NCI-H1417 (cell line): ENCODE results near the gene LRRC46.

Experiments used
- DNase-seq, 3 experiments: peaks; one replicate each; lab custom pipeline; 2025; lab: John Stamatoyannopoulos, UW

The LRRC46 gene

DNA sequence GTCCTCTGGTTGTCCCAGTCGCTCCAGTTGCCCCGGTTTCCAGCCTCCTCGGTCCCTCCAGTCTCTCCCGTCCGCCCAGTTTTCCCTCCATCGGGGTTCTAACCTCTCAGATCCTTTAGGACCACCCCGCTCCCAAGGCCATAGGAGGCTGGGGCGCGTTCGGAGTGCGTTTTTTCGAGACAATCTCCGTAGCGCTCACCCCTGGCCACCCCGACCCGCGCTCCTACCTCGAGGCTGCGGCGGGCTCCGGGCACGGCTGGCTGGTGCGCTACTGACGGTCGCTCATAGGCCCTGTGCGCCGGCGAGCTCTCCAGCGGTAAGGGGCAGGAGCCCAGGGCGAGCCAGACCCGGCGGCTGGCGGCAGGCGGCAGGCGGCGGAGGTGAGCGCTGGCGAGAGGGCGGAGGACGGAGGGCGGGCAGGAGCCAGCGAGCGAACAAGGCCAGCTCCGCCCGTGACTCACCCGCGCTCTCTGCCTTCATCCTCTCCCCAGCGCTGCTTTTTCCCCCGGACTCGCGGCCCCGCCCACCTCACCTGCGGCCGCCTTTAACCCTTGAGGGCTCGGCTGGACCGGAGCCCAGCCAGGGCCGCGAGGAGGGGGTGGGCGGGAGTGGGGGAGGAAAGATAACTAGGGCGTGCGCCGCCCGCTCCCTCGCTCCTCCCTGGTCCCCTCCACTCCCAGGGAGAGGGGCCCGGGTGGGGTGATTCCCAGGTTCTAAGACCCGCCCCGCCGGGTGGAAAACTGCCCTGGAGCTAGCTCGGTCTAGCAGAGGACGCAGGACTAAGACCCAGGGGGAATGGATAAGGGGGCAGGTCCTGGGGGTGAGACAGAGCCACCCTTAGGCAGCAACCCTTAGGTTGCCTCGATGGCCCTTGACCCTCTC, 19.5 kb downstream of the LRRC46 start, which contains the start of gene SP6:
Gene SP6 (minus strand): TSS at position 472 of the 882 bp plus-strand sequence. CDS start 2,734 bp downstream, outside the sequence.
- DNase-seq = peak; percentile 80 to 91 (median 88)

DNA sequence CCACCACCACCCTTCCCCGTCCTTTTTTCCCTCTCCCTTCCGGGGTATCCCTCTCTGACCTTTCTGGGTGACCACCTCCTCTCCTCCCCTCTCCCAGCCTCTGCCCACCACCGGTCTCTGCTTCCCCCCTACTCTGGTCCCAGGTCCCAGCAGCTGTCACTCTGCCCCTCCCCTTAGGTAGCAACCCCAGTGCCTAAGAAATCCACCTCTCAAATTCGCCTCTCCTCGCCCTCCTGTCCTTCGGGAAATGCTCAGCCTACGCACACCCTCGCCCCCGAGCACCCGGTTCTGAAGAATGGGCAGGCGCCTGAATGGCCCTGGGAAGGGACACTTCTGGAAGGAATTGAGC, 20.3 kb downstream of the LRRC46 start:
- no peak for DNase-seq

DNA sequence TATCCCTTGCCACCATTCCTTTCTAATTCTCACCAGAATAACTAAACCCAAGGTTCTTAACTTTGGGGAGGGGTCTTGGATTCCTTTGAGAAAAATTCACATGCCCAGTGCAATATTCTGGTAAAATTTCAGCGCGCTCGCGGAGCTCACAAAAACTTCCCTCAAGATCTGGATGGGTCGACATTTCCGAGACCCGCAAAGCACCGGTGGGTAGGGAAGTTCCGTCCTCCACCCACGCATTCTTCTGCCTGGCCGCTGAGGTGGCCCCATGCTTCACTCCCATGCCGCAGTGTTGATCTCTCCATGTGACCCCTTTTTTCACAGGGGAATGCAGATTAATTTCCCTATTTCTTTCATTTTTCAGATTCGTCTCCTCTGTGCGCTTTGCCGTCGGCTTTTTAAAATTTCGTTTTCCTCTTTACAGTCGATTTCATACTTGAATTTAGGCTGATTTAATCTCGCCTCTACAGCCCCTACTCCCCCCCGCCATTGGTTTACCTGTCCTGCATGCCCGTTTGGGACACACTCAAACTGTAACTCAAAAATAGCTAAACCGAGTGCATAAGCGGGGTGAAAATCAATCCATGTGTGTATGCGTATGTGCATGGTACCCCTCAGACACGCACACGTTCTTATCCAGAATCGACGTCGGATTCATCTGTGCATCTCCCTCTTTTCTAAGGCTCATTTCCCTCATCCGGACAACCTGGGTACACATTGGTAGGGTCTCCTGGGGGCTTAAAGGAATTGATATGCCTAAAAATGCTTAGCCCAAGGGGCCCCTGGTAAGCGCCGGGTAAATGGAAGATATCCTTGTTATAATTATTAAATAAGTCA, 20.9 kb downstream of the LRRC46 start:
- no peak for DNase-seq

DNA sequence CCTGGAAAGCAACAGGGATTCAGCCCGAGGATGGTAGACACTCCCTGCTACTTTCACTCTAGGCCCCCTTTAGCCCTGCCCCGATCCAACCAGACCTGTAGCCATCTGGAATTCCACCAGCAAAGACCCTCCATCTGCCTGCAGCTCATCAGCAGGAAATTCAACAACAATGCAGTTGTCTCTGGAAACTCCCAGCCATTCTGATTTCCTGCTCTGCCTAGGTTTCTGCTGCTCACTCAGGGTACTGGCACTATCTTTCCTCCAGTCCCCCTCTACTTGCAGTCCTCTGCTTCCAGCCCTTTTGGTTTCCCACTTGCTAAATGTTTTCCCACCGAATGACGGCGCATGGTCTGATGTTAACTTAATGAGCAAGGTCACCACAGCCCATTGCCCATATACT, 22.1 kb downstream of the LRRC46 start:
- DNase-seq = no peak

DNA sequence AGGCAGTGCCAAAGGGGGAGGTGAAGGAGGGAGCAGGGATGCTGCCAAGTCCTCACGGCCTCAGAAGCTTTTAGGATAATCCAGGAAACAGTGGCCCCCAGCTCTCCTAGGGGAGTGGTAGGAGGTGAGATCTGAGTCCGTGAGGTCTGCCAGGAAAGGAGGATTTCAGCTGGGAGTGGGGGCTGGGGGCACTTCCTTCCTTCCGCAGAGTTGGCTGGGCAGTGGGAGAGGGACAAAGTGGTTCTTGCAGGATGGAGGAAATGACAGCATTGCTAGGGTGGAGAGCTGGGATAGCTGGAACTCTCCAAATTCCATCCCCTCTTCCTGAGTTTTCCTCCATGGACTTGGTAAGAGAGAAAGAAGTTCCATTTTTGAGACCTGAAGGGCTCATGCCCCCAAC, 24.3 kb downstream of the LRRC46 start:
- no peak for DNase-seq

DNA sequence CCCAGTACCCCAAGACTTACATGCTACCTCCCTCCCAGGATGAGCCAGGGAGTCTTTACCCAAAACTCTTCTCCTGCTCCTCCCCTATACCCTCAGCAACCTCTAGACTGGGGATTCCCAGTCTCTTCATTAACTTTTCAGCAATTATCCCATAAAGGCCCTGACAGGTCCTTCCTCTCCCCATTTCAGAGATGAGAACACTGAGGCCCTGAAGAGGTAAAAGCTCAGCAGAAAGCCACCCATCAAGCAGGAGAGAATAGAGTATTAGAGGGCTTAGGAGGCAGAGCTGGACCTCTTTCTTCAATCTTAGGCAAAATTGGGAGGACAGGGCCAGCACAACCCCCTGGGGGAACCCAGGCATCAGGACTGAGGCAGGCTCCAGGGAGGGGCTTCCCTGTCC, 25.4 kb downstream of the LRRC46 start:
- no peak for DNase-seq

DNA sequence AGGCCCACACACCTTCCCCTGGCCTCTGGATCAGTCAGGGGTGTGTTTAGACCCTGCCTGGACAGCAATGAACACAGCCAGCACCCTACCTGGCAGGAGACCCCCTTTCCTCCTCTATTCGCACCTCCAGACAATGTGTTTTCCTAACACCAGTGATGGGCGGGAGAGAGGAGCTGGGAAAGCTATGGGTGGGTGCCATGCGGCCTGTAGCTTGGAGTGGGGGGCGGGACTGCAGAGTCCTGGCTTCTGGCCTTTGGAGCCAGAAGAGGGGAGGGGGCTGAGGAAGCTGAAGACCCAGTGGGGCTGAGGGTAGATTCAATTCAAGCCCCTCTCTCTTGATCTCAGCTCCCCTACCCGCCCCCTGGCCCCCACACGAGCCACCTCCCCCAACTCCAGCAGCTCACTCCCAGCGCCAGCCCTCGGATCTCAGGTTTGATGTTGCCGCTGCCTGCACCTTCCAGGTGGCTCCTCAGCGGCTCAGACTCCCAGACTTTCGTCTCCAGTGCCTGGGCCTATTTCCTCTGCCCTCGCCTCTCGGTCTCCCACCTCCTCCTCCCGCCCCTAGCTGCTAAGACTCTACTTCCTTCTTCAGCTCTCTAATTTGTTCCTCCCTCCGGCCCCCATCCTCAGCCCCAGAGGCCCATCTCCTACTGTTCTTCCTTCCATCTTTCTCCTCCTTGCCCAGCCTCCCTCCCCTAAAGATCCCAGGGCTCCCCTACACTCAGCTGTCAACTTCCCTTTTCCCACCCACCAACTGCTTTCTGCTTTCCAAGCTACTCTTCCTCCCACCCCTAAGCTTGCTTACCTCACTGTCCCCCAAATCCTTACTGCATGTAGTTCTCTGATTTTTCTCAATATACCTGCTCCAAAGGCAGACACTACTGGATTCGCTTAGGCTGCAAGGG, 26.3 kb downstream of the LRRC46 start:
- no peak for DNase-seq

DNA sequence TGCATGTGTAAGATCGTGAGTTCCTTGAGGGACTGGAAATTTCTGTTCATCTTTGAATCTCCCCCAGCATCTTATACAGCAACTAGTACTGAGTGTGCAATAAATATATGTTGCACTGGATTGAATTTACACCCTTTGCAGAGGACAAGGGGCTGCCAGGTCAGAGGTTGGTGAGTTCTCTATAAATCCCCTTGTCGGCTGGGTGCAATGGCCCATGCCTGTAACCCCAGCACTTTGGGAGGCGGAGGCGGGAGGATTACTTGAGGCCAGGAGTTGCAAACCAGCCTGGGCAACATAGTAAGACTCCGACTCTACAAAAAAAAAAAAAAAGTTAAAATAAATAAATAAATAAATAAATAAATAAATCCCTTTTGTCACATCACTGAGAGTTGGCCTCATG, 28.9 kb downstream of the LRRC46 start:
- no peak for DNase-seq

DNA sequence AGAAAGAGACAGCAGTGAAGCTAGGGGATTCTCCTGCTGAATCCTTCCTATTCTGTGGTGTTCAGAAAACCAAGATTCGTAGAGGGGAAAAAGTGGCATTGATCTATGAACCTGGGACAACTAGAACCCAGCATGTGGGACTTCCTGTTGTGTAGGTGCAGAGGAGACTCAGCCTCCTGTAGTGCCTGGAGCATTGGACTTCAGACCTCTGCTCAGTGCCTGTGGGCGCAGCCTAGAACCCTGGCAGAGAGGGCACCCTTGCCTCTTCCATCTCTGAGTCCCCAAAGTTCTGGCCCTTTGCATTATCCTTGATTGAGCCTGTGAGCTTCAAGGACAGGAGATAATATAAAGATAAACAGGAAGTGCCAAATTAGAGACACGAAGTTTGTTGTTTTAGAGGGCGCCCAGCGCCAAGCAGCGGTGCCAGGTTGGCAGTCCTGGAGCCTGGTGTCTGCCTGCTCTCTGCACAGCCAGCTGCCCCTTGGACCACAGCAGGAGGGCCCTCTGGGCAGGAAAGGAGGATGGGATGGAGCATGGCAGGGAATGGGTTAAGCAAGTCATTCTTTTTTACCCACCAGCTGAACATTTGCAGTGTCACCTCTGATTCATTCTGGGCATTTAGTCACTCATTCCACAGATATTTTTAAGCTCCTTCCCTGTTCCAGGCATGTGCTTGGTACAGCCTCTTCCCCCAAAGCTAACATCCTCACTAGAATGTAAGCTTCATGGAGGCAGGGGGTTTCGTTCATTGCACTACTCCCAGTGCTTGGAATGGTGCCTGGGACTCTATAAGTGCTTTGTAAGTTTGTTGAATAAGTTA, 31.4 kb downstream of the LRRC46 start:
- DNase-seq = peak in 2 of 3 experiments; percentile 56 to 77

DNA sequence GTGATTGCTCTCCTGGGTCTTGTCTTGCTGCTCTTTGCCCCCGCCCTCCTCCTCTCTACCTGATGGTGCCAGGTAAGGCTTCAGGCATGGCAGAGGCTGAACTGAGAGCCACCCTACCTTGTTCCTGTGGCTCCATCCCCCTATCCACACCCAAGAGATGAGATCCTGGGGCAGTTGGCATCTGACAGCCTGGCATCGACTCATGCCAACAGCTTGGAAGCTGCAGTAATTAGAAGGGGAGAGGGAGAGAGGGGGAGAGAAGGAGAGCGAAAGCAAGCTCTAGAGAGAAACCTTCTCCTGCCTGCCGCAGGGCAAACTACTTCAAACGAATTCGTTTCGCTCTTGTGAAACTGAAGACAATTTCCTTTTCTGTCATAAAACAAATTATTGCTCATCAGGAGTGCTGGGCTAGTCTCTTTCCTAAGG, 33.3 kb downstream of the LRRC46 start:
- peak; percentile 16 to 63 (median 34) for DNase-seq

DNA sequence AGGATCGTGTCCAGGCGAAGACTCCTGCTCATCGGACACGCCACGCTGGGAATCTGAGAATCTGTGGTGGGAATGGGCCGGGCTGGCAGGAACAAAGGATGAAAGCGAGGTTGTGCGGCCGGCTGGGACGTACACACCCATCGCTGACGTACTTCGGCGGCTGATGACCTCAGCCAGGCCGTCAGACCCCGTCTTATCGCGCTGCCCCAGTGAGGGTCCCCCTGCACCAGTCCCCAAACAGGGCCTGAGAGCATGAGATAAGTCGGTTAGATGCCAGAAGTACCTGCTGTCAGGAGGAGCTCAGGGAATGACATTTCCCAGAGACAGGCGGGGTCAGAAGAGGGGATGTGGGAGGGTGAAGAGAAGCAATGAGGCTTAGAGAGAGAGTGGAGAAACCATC, 35.5 kb downstream of the LRRC46 start:
- DNase-seq = no peak

DNA sequence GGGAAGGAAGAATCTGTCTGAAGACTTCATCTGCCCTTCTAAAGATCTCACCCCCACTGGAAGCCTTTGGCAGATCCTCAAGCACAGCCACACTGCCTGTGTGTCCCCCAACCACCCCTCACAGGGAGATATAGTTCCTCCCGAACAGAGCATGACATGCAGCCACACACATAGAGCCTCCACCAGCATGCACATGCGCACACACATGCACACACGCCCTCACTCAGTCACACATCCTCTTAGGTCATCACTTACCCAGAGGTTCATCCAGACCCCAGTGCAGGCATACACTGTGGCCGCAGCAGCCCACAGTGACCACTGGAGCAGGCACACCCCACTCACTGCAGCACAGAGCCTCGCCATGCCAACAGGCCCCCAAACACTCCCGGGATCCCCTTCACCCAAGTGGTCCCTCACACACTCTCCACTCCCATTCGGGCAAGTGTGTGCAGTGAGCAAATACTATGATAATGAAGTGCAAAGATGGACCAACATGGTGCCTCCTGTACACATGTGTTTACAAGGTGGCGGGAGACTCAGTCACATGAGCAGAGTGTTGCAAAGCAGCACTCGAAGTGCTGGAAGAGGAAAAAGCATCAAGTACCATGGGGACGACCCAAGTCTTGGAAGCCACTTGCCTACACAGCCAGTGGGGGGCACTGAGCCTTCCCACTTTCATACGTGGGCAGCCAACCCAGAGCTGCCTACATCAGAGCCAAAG, 36.5 kb downstream of the LRRC46 start:
- no peak for DNase-seq

DNA sequence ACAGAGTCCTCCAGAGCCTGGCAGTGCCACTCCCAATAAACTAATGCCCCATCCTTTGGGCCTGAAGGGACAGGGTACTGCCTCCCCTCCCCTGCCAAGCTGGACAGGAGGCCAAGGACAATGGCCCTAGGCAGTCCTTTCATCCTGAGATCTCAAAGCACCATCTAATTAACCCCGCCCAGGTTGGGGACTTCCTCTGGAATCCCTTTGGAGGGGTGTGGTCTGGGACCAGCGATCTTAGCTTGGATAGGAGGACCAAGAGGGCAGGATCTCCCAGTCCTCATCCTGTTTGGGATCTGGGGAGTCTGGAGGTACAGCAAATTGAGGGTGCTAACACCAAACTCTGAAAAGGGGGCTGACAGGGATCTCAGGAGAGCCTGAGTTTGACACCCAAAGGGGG, 37.6 kb downstream of the LRRC46 start:
- peak in 1 of 3 experiments; percentile 74 for DNase-seq

DNA sequence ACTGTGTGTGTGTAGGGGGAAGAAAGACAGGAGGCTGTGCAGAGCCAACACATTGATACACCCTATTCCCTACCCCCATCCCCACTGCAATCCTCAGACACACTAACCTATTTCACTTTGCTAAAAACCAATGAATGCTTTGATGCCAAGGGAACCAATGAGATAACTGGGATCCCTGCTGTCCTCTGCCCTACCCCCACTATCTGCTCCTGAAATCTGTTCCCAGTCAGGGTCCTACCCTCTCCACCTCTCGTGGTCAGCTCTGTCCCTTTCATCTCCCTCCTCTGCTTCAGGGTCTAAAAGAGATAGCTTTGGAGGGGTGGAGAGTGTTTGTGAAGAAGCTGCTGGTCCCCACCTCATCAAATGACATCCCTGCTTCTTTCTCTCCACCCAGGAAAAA, 38.6 kb downstream of the LRRC46 start:
- DNase-seq = peak in 1 of 3 experiments; percentile 33

DNA sequence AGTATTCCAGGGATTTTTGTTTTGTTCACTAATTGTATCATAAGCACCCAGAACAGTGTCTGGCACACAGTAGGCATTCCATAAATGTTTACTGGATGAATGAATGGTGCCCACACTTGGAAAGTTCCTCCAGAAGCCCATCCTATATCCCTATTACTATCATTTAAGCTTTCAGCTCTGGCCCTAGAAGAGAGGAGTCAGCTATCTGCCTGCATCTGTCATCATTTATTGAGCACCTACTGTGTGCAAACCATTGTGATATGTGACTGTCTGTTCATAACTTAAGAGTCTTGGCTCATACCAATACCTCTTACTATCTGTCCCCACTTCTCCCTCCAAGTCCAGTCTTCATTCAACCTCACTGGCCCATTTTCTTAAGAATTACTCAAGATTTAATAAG, 39.6 kb downstream of the LRRC46 start:
- no peak for DNase-seq

DNA sequence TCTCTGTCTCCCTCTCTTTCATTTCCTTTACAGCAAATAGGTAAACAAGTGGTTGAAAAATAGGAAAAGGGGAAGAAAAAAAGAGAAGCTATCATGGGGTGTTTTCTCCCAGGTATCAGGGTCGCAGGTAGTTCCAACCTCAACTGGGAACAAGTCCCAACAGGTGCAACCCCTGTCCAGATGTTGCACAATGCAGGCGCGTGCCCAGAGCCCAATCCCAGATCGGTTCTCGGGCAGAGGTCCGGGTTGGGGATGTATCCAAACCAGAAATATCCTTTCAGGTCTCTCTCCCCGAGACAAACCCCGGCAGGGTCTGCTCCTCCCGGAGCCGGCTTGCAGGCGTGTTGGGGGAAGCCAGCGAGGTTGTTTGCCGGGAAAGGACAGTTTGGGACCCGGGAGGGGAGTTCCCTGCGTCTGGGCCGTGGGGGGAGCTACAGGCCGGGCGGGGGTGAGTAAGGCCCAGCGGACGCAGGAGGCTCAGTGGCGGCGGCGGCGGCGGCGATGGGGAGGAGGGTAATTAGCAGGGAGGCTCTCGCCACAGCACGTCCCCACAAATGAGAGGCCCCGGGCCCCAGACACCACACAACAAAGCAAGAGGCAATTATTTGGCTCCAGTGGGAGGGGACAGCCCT, 40.7 kb downstream of the LRRC46 start:
- DNase-seq = no peak

DNA sequence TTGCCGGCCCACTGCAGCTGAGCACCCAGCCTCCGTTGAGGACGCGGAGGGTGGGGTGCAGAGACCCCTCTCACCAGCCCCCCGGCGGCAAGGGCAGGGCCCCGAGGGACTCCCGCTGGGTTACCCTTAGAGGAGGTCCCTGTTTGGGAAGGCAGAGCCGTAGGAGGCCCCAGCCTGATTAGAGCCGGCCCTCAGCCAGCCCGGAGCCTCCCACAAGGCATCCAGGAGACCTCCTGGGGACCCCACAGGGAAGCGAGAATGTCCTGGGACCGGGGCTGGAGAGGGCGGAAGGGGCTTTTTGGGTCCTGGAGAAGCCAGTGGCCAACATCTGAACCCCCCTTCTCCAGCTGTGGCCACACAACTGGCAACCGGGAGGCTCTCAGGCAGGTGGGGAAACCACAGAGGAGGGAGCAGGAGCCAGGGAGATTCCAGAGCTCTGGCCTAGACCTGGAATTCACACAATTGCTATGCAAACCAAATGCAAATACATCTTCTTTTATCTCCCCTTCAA, 41.2 kb downstream of the LRRC46 start:
- no peak for DNase-seq

DNA sequence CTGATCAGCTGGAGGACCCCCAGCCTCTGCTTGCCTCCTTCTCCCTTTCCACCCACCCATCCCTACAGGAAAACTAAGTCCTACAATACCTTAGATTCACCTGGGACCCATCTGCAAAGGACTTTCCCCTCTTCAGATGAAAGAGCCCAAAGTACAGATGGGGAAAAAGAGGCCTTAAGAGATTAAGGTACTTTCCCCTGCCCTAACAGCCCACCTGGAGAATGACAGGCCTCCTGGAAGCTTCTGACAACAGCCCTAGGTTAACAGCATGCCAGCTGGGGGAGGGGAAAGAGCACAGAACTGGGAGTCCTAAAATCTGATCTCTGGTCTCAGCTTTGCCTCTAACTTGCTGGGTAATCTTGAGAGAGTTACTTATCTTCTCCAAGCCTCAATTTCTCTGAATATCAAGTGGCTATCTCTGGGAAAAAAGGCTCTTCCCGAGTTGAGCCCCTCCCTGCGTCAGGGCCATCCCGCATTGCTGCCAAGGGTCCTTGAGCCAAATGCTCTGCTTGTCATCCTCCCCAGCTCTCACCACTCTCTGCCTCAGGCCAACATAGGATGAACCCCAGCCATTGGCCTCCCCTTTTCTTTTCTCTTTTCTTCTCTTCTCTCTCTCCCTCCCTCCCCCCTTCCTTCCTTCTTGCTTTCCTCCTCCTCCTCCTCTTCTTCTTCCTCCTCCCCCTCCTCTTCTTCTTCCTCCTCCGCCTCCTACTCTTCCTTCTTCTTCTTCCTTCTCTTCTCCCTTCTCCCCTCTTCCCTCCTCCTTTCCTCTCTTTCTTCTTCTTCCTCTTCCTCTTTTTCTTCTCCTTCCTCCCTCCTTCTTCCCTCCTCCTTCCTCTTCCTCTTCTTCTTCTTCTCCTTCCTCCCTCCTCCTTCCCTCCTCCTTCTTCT, 42.0 kb downstream of the LRRC46 start:
- DNase-seq = no peak
